Heart right ventricle (tissue), 16 donors: ENCODE data around the gene SMCO3. TPM values are rescaled to one million over a fixed set of nuclear protein-coding genes. Genes with fewer than 3 reads are reported as not detected.

Experiments used
- ATAC-seq, 8 donors: fragments of 200-7000 bp; cut with Tn5 transposase; one replicate each; pipeline ENCODE4 v1.9.1; 2020; ENCODE audit warnings: mild to moderate bottlenecking in 8 of 8, moderate library complexity in 8 of 8, moderate number of reproducible peaks in 1 of 8
- DNase-seq, 2 donors: peaks; one replicate each; pipeline ENCODE4 v3.0.0-alpha.2; 2020
- H3K27ac ChIP-seq, 10 donors: fragments of 200-600 bp; sonication (generic) in 2 of 10; one replicate each; pipeline versions ENCODE4 v1.5.0 to v1.8.0; 2020 to 2022; ENCODE audit warnings: mild to moderate bottlenecking in 3 of 10
- H3K27me3 ChIP-seq, 7 donors: fragments of 200-600 bp; one replicate each; pipeline ENCODE4 v1.8.0; 2021 to 2022; ENCODE audit warnings: mild to moderate bottlenecking in 2 of 7
- H3K36me3 ChIP-seq, 9 donors: fragments of 200-600 bp; sonication (generic) in 1 of 9; one replicate each; pipeline versions ENCODE4 v1.5.0 to v1.8.0; 2020 to 2022; ENCODE audit warnings: mild to moderate bottlenecking in 2 of 9
- H3K4me1 ChIP-seq, 9 donors: fragments of 200-600 bp; sonication (generic) in 1 of 9; one replicate each; pipeline versions ENCODE4 v1.5.0 to v1.8.0; 2020 to 2022; ENCODE audit warnings: mild to moderate bottlenecking in 4 of 9
- H3K4me3 ChIP-seq, 10 donors: fragments of 200-600 bp; sonication (generic) in 2 of 10; one replicate each; pipeline versions ENCODE4 v1.5.0 to v1.8.0; 2020 to 2022; ENCODE audit warnings: mild to moderate bottlenecking in 7 of 10, moderate library complexity in 2 of 10
- H3K9me3 ChIP-seq, 11 donors: fragments of 200-600 bp in 10 of 11; sonication (generic) in 2 of 11; one replicate each; pipeline versions ENCODE4 v1.5.0 to v1.8.0; 2013 to 2022; ENCODE audit warnings: mild to moderate bottlenecking in 2 of 11, control low read depth in 1 of 11, moderate library complexity in 1 of 11
- CTCF ChIP-seq, 9 donors: fragments of 200-600 bp; sonication (generic) in 2 of 9; IDR thresholded peaks; one replicate each; pipeline versions ENCODE4 v1.5.0 to v1.8.0; 2021 to 2022; ENCODE audit warnings: antibody characterized with exemption in 9 of 9, mild to moderate bottlenecking in 5 of 9, moderate library complexity in 1 of 9
- WGBS, 2 donors: extraction: QIAGEN DNeasy Blood & Tissue Kit; methylation state at CpG; one replicate each; pipeline ENCODE4 v1.1.7; 2013; ENCODE audit warnings: inconsistent platforms in 1 of 2; 5-methylcytosine and 5-hydroxymethylcytosine counted together
- intact Hi-C, 10 donors: fragments of 100-400 bp; cut with DNase I; formaldehyde crosslinking; loops; one replicate each; pipeline versions ENCODE4 v1.11.1 to v1.14.2; 2022
- polyA plus RNA-seq, 2 donors: library from polyadenylated mRNA; stranded (reverse); fragments of 200-250 nt; gene quantifications; one replicate each; pipeline ENCODE4 v1.2.3, GENCODE V29; 2013
- total RNA-seq, 10 donors: library from RNA; stranded (reverse); fragmentation: NEBNext Ultra II Directional in 3 of 10; extraction: Animal tissue kit (Norgen Biotek cat#: 25700) in 3 of 10; gene quantifications; one replicate each; pipeline versions ENCODE4 v1.2.1 to v1.2.4, GENCODE V29; 2021 to 2023
- donor health status: Arrhythmogenic right ventricular cardiomyopathy.
- donor health status: ischemic (EF 13 %, LVEDD 7.1; RV severe dilation, severe dysfunction).
- donor health status: healthy with polysubstance abuse.
- donor health status: DM: no; HTN: yes; CAD: no.
- donor health status: DM: no; HTN: no; CAD: no.
- donor health status: ischemic (EF 25% LVEDD 6.9; RV normal size, moderate dysfunction).
- donor health status: ischemic (EF 25% LVEDD 5.7; RV mildly dilated, moderate dysfunction).
- donor health status: healthy.
- donor health status: DM: yes; HTN: yes; CAD: no.
- donor health status: Ischemic cardiomyopathy.
- donor health status: ischemic (EF 35%, LVEDD 5.7; RV mildly dilated, moderate dysfunction).
- donor health status: nonischemic (EF 11% LVEDD 7.7; RV severe dilation, severe dysfunction).
- donor health status: DM: yes; HTN: yes; CAD: no.
- donor health status: PGD.
- donor health status: ischemic (EF 29% LVEDD 5.4; RV normal size, mild dysfunction).
- donor health status: nonischemic (EF 23%, LVEDD 6.1; RV moderate dilation, normal function).

The SMCO3 gene
- total and polyA plus RNA-seq, 12 donors, result 0.10 to 1.3 (median 0.12) TPM; not detected in 5

GRCh38 chr12:14824012-14824634 lies 10.1 kb upstream of the SMCO3 start:
- intact Hi-C loops, result no loop called here
- no peak overlapping the region for H3K27ac ChIP-seq
- H3K36me3 ChIP-seq, result no peaks in the 10 kb centered on the region
- no peaks in the 10 kb centered on the region for H3K27me3 ChIP-seq
- WGBS, 2 donors, result 85 to 96% methylated on average over 1 of the region's 1 CpG
- no peak for TF ChIP-seq CTCF (IDR thresholded peaks at IDR 0.05)
- peaks cover 0 to 13% (median 0%) of the 10 kb centered on the region in 9 donors for H3K4me1 ChIP-seq
- ATAC-seq (no peak), DNase-seq (no peak)
- H3K4me3 ChIP-seq, result no peak overlapping the region
- H3K9me3 ChIP-seq, result no peaks in the 10 kb centered on the region

GRCh38 chr12:14811486-14811885 lies 2.5 kb downstream of the SMCO3 start:
- intact Hi-C loops, result no loop called here
- TF ChIP-seq CTCF (IDR thresholded peaks at IDR 0.05), result no peak
- Histone ChIP-seq H3K27me3 (no peaks in the 10 kb centered on the region), H3K9me3 (no peaks in the 10 kb centered on the region), H3K4me1 (peaks cover 0 to 6% (median 0%) of the 10 kb centered on the region in 9 donors), H3K4me3 (no peak overlapping the region), H3K27ac (no peak overlapping the region), H3K36me3 (no peaks in the 10 kb centered on the region)
- no peak for DNase-seq
- WGBS, 2 donors, result 94 to 97% methylated on average over 2 of the region's 2 CpGs
- no peak for ATAC-seq

GRCh38 chr12:14810953-14811483 lies 3.0 kb downstream of the SMCO3 start:
- 94 to 97% methylated on average over 1 of the region's 1 CpG for WGBS, 2 donors
- ATAC-seq (no peak), DNase-seq (no peak)
- Histone ChIP-seq H3K27ac (no peak overlapping the region), H3K36me3 (no peaks in the 10 kb centered on the region), H3K9me3 (no peaks in the 10 kb centered on the region), H3K4me3 (no peak overlapping the region), H3K27me3 (no peaks in the 10 kb centered on the region), H3K4me1 (peaks cover 0 to 6% (median 0%) of the 10 kb centered on the region in 9 donors)
- intact Hi-C loops, result no loop called here
- TF ChIP-seq CTCF (IDR thresholded peaks at IDR 0.05), result peak in 8 of 9 donors; percentile 20 to 60 (median 42)

- no peak overlapping the region for H3K27ac ChIP-seq
- no peak for DNase-seq
- intact Hi-C loops, result no loop called here
- H3K27me3 ChIP-seq, result no peaks in the 10 kb centered on the region
- WGBS, 2 donors, result 88 to 89% methylated on average over 5 of the region's 5 CpGs
- H3K4me1 ChIP-seq, result peaks cover 0 to 6% (median 0%) of the 10 kb centered on the region in 9 donors
- no peak for TF ChIP-seq CTCF (IDR thresholded peaks at IDR 0.05)
- no peaks in the 10 kb centered on the region for H3K36me3 ChIP-seq
- no peaks in the 10 kb centered on the region for H3K9me3 ChIP-seq
- no peak overlapping the region for H3K4me3 ChIP-seq
- peak in 1 of 8 donors; percentile 58 for ATAC-seq
These were observed 3.6 kb downstream of the SMCO3 start for GRCh38 chr12:14810167-14810952.
